ENCODE results near the gene MACROD2.

GRCh38 chr20:16096756-16097326 lies 2101.5 kb downstream of the MACROD2 start:
- no peak for TF ChIP-seq CTCF (IDR thresholded peaks at IDR 0.05; ENCODE audit: insufficient read depth, low read length, poor library complexity, severe bottlenecking)
- no peak for TF ChIP-seq EZH2phosphoT487 (conservative IDR thresholded peaks at IDR 0.05; ENCODE audit: low read length)
